GM18861 (cell line): ENCODE measurements around the gene PIN1.

Source experiments
- ATAC-seq: cut with Tn5 transposase; IDR thresholded peaks from one replicate; pipeline ENCODE4 v1.9.1; 2021; ENCODE audit not compliant: unreplicated experiment

Gene PIN1

GRCh38 chr19:9854282-9854846 lies 19.2 kb downstream of the PIN1 start:
- ATAC-seq, result no peak

- no peak for ATAC-seq
Measured at GRCh38 chr19:9856609-9857008, 21.5 kb downstream of the PIN1 start.

- ATAC-seq, result no peak
Measured at GRCh38 chr19:9857076-9857721, 22.1 kb downstream of the PIN1 start.

- ATAC-seq, result no peak
Measured at GRCh38 chr19:9857920-9858746, 23.0 kb downstream of the PIN1 start.

- no peak for ATAC-seq
Measured at GRCh38 chr19:9858766-9859165, 23.6 kb downstream of the PIN1 start.

- ATAC-seq, result no peak
Measured at GRCh38 chr19:9860407-9860806, 25.3 kb downstream of the PIN1 start.

GRCh38 chr19:9861503-9861902 lies 26.4 kb downstream of the PIN1 start:
- no peak for ATAC-seq

GRCh38 chr19:9862938-9863337 lies 27.8 kb downstream of the PIN1 start:
- no peak for ATAC-seq

GRCh38 chr19:9863759-9864158 lies 28.6 kb downstream of the PIN1 start:
- no peak for ATAC-seq

- no peak for ATAC-seq
Measured at GRCh38 chr19:9865732-9866501, 30.8 kb downstream of the PIN1 start.

GRCh38 chr19:9868983-9869617 lies 34.0 kb downstream of the PIN1 start:
- no peak for ATAC-seq

- no peak for ATAC-seq
Measured at GRCh38 chr19:9871626-9872338, 36.7 kb downstream of the PIN1 start.

GRCh38 chr19:9872618-9873242 lies 37.6 kb downstream of the PIN1 start:
- no peak for ATAC-seq

- no peak for ATAC-seq
Measured at GRCh38 chr19:9875031-9875627, 40.0 kb downstream of the PIN1 start.

GRCh38 chr19:9875796-9876195 lies 40.7 kb downstream of the PIN1 start:
- ATAC-seq, result no peak

- no peak for ATAC-seq
Measured at GRCh38 chr19:9877780-9878510, 42.8 kb downstream of the PIN1 start.

GRCh38 chr19:9878511-9879196 lies 43.5 kb downstream of the PIN1 start:
- ATAC-seq, result no peak

GRCh38 chr19:9881720-9882119 lies 46.6 kb downstream of the PIN1 start:
- ATAC-seq, result no peak
